Glutamatergic neuron (in vitro differentiated cells): Measurements from ENCODE around the gene GUCA2A. TPM values are rescaled to one million over a fixed set of nuclear protein-coding genes. Genes with fewer than 3 reads are reported as not detected.

Source experiments
- DNase-seq: peaks from one replicate; pipeline ENCODE4 v3.0.0; 2022
- H3K27ac Mint-ChIP-seq: one replicate; pipeline ENCODE4 v1.8.0; 2020; ENCODE audit warnings: mild to moderate bottlenecking, mixed read lengths, inconsistent platforms; ENCODE audit not compliant: unreplicated experiment
- H3K27me3 Mint-ChIP-seq: one replicate; pipeline ENCODE4 v1.8.0; 2020; ENCODE audit warnings: mild to moderate bottlenecking, moderate library complexity, mixed read lengths, inconsistent platforms; ENCODE audit not compliant: unreplicated experiment
- H3K36me3 Mint-ChIP-seq: one replicate; pipeline ENCODE4 v1.8.0; 2020; ENCODE audit warnings: mild to moderate bottlenecking, mixed read lengths, inconsistent platforms; ENCODE audit not compliant: unreplicated experiment
- H3K4me1 Mint-ChIP-seq: one replicate; pipeline ENCODE4 v1.8.0; 2020; ENCODE audit warnings: mild to moderate bottlenecking, low read depth, mixed read lengths, inconsistent platforms; ENCODE audit not compliant: unreplicated experiment
- H3K4me3 Mint-ChIP-seq: one replicate; pipeline ENCODE4 v1.8.0; 2020; ENCODE audit warnings: mild to moderate bottlenecking, mixed read lengths, inconsistent platforms; ENCODE audit not compliant: unreplicated experiment
- H3K9me3 Mint-ChIP-seq: one replicate; pipeline ENCODE4 v1.8.0; 2020; ENCODE audit warnings: mild to moderate bottlenecking, moderate library complexity, mixed read lengths, inconsistent platforms; ENCODE audit not compliant: unreplicated experiment
- total RNA-seq: library from RNA; stranded (reverse); fragmentation: NEBNext Ultra II Directional; extraction: Animal tissue kit (Norgen Biotek cat#: 25700); gene quantifications from one replicate; pipeline ENCODE4 v1.2.1, GENCODE V29; 2021; ENCODE audit not compliant: unreplicated experiment
- TF ChIP-seq, protein P1 (sequence below): fragments of 200-600 bp; sonication (generic); IDR thresholded peaks from one replicate; pipeline ENCODE4 v1.5.0; 2021; ENCODE audit not compliant: partially characterized antibody, unreplicated experiment

The GUCA2A gene
- total RNA-seq, 1 donor from 2014 or later: not detected

DNA sequence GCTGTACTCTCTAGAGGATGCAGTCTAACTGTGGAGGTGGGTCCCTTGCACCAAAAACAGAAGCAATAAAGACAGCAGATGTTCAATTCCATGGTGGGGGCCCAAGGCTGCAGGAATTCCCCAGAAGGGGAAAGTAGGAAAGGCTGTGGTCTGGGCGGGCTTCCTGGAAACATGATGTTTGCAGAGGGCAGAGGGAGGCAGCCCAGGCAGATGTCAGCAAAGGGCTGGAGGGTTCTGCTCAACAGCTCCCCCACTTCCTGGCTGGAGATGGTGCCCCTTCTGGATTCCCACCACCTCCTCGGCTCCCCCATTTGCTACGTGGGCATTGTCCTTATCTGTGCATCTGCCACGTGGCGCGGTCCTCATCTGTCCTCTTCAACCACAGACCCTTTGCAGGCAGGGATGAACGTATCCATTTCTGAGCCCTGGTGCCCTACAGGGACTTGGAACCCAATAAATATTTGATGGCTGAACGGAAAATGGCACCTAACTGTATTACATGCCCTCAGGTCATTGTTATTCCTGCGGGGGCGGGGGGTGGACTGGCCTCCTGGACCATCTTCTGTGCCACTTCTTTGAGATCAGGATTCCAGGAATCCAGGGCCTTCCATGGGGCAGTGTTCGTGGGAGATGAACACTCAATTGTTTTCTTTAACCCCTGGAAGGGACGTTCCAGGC, 19.7 kb downstream of the GUCA2A start:
- no peak overlapping the region for H3K4me3 Mint-ChIP-seq
- no peaks in the 10 kb centered on the region for H3K27me3 Mint-ChIP-seq
- TF ChIP-seq, protein P1, sequence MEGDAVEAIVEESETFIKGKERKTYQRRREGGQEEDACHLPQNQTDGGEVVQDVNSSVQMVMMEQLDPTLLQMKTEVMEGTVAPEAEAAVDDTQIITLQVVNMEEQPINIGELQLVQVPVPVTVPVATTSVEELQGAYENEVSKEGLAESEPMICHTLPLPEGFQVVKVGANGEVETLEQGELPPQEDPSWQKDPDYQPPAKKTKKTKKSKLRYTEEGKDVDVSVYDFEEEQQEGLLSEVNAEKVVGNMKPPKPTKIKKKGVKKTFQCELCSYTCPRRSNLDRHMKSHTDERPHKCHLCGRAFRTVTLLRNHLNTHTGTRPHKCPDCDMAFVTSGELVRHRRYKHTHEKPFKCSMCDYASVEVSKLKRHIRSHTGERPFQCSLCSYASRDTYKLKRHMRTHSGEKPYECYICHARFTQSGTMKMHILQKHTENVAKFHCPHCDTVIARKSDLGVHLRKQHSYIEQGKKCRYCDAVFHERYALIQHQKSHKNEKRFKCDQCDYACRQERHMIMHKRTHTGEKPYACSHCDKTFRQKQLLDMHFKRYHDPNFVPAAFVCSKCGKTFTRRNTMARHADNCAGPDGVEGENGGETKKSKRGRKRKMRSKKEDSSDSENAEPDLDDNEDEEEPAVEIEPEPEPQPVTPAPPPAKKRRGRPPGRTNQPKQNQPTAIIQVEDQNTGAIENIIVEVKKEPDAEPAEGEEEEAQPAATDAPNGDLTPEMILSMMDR: no peak
- H3K9me3 Mint-ChIP-seq: no peaks in the 10 kb centered on the region
- no peaks in the 10 kb centered on the region for H3K36me3 Mint-ChIP-seq
- H3K27ac Mint-ChIP-seq: no peak overlapping the region
- H3K4me1 Mint-ChIP-seq: peaks cover 11% of the 10 kb centered on the region
- no peak for DNase-seq

DNA sequence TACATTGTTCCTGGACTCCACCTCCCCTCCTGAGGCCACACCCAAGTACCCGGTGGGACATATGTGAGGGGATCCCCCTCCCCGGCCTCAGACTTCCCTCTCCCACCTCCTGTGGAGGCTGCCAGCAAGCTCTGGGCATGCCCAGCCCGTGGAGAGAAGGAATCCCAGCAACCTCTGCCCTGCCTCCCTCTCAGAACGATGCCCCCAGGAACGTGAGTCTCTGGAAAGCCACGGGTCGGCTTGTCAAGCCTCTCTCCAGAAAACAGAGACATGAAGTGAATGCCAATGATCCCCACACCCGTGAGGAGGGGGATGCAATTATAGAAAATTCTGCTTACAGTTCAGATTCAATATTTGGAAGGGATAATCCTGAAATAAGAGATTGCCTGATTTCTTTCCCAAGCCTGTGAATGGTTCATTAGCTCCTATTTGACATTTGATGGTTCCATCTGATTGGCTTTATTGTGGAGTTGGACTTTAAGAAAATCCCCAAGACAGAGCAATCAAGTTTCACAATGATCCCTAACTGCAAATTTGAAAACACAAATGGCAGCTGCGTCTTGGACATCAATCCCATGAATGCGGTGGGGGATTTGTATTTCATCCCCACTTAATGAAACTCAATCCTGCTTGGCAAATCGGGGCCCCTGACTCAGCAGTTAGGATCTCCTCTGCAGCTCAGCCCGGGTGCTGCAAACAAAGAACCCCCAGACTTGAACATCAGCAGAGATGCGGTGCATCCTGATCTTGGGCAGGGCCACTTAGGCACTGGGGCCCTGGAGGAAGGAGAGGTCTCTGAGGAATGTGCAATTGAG, 20.4 kb downstream of the GUCA2A start:
- Mint-ChIP-seq H3K27ac (no peak overlapping the region), H3K27me3 (no peaks in the 10 kb centered on the region), H3K4me1 (peaks cover 11% of the 10 kb centered on the region)

DNA sequence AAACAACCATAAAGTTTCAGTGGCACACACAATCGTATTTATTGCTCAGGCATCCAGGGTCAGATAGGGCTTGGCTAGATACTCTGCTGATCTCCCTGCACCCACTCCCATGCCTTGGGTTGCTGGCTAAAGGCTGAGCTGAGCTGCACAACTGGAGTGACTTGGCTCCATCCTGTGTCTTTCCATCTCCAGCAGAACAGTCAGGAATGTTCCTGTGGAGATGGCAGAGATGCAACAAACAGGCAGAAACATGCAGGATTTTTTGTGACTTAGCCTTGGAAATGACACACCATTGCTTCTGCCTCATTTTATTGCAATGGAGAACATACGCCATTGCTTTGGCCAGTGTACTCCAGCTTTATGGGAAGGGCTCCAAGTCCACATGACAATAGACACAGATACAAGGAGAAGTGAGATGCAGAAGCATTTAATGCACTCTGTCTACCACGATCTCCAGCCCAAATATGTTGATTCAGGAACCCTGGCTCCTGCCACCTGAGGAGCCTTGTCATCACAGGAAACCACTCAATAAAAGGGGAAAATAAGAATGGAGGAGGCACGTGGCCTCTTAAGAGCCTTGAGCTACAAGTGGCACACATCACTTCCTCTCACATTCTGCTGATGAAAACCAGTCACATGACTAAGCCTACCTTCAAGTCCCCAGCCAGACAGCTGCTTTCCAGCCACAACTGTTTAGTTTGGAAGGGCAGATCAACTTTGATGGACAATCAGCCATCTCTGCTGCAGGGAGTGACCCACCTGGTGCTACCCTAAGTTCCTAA, 21.5 kb downstream of the GUCA2A start:
- Mint-ChIP-seq H3K36me3 (no peaks in the 10 kb centered on the region), H3K27ac (no peak overlapping the region), H3K4me3 (no peak overlapping the region), H3K9me3 (no peaks in the 10 kb centered on the region), H3K4me1 (peaks cover 13% of the 10 kb centered on the region), H3K27me3 (no peaks in the 10 kb centered on the region)
- DNase-seq: no peak
- TF ChIP-seq, protein P1: no peak

More for the DNA sequence above, 20.4 kb downstream of the GUCA2A start:
- Mint-ChIP-seq H3K4me3 (no peak overlapping the region), H3K9me3 (no peaks in the 10 kb centered on the region), H3K36me3 (no peaks in the 10 kb centered on the region)
- DNase-seq: no peak
- TF ChIP-seq, protein P1: no peak

DNA sequence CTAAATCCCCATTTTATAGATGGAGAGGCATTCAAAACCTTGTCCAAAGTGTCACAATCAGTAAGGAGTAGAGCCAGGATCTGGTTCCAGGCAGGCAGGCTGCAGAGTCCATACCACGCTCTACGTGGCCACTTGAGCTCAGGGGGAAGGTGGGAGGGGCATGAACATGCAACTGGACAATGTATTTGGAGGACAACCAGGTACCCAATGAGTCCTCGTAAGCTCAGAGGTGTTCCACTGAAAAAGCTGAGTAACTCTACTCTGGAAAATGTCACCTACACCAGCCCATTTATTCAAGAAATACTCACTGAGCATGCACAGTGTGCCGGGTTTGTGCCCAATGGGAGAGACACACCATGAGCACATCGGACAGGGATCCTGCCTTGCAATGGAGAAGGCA, 22.6 kb downstream of the GUCA2A start:
- DNase-seq: no peak
- Mint-ChIP-seq H3K27me3 (peaks cover 3% of the 10 kb centered on the region), H3K4me3 (no peak overlapping the region), H3K36me3 (no peaks in the 10 kb centered on the region), H3K4me1 (peaks cover 20% of the 10 kb centered on the region), H3K27ac (no peak overlapping the region), H3K9me3 (no peaks in the 10 kb centered on the region)
- TF ChIP-seq, protein P1: no peak
